Cerebellar nuclear complex (tissue), 1 donor: ENCODE results near the gene KIF3A.

Experiments
- DNase-seq, 2 experiments: peaks; one replicate each; lab custom pipeline; 2025; lab: John Stamatoyannopoulos, UW

KIF3A gene

DNA sequence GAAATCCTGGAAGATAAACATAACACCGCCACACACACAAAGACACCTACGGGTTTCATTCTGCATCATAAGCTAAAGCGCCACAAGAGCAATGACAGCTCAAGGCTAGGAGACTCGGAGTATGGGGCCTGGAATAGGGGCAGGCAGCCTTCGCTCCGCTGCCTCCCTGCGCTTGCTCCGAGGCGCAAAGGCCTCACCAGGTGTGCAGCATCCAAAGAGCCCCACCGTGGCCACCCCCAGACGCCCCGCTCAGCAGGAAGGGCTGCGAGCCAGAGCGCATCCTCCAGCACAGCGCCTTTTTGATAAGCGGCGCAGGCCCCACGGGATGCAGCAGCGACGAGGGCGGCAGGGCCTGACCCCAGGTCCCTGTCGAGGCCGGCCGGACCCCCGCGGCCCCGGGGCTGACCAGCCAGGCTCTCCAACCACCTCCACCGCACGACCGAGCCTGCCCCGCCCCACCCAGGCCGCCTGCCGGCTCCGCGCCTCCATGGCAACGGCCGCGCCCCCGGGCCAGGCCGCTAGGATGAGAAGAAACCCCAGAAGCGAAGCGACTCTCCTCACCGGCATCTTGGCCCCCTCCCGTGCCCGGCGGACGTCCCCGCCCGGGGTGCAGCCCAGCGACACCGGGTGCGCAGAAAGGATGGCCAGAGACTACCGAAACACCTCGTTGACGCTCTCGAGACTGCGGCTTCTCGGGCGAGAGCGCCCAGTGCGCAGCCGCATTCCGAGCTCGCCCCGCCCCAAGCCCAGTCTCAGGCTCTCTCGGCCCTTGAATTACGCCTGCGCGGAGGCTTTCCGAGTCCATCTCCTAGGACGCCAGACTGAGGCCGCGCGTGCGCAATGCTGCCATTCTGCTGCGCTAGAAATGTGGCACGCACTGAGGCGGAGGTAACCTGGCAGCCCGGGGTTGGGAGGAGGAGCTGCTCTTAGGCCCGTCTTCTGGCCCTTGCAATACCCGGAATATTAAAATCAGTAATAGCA is at the start of gene KIF3A:
Gene KIF3A, minus strand, starts transcription at position 694 of the 981 bp plus-strand sequence. Its CDS starts 127 bp downstream, at position 567.
- DNase-seq: peak; percentile 81 to 97

DNA sequence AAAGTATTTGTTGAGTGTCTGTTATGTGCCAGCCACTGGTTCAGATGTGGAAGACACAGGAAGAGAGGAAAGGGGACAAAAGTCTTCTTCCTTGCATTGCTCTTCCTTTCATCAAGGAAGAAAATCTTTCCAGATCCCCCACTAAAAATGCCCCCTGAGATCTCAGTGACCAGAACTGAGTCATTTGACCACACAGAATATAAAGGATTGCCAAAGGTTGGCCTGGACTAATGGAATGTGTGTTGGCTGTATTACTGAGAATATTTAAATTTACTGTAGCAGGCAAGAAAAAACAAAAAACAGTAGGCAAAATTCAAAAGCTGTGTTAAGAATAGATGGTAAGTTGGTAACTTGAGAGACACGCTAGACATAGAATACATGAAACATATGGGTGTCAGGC is 49.7 kb upstream of the KIF3A start:
- no peak for DNase-seq

GRCh38 chr5:132785864-132786263 is 48.5 kb upstream of the KIF3A start:
- DNase-seq: no peak

DNA sequence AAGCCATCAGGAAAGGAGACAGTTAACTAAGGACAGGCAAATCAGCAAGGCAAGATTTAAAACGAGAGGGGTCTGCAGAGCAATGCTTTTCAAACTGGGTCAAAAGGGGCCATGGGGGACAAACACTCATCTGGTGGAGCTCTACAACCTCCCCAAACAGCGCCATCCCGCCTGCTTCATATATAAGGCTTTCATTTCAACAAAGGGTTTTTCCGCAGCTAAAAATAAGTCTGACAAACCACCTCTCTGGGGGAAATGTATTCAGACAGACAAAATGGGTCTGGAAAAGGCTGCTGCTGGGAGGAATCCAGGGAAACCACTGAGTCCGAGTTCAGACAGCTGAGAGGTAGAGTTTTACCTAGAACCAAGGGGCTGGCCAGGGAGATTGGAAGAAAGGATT is 48.0 kb upstream of the KIF3A start:
- DNase-seq: no peak

DNA sequence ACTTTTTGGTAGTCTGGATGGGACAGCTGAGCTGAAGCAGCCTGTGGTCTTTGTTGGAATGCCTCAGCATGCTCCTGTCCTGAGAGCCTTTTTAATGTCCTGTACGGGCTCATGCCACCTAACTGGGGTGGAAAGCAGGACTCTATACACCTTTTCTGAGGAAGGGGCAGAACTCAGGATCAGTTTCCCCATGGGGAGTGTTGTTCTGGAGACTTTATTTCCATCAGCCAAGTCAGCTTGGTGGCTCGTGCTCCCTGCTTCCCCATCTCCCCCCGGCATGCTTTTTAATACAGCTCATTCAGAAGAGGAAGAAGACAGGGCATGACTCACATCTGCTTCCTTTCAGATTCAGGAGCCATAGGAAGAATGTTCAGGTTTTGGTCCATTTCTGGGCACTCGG is 44.8 kb upstream of the KIF3A start:
- no peak for DNase-seq

DNA sequence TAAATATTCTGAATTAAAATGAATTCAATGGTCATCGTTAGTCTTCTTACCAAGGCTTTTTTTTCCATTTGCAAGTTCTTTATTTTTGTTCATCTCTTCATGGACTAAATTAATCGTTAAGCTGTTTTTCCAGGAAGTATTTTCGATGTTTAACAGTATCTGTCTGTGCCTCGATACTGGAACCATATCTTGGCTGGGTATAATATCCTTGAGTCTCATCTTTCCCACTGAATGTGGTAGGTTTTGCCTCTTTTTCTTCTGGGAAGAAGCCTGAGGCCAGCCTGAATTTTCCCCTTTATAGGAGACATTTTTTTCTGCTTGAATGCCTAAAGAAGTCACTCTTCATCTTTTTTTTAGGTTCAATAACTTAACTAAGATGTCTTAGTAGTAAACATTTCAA is 43.7 kb upstream of the KIF3A start:
- no peak for DNase-seq

DNA sequence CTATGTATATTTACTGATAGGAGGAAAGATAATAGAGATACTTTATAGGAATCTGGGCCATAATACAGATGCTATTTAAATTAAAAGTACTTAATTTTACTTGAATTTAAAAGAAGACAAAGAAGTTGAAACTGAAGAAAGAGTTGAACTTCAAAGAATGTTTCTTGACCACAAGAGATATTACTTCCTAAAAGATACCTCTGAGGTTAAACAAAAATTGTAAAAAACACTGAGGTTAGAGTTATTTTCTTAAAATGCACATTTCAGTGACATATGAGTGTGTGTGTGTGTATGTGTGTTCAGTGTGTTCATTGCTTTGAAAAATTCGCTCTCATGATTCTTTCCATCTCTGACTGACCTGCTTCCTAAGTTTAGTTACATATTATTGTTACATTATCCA is 43.2 kb upstream of the KIF3A start:
- DNase-seq: no peak

DNA sequence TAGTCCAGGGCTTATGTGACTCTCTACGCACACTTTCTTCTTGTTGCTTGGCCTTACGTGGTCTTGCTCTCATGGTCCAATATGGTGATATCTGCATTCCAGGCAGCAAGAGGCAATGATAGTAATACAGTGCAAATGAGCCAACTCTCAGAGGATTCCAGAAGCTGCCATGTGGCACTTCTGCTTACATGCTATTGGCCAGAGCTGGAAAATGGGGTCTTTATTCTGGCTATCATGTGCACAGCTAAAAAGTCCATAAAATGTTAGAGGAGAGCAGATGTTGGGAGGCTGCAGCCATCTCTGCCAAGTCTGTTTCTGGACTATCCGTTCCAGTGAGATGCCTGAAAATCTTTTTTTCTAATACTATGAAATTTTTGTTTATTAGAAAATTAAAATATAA is 42.6 kb upstream of the KIF3A start:
- DNase-seq: no peak

GRCh38 chr5:132778856-132779255 is 41.5 kb upstream of the KIF3A start:
- DNase-seq: no peak

- DNase-seq: no peak
Measured at GRCh38 chr5:132778129-132778528, 40.8 kb upstream of the KIF3A start.

DNA sequence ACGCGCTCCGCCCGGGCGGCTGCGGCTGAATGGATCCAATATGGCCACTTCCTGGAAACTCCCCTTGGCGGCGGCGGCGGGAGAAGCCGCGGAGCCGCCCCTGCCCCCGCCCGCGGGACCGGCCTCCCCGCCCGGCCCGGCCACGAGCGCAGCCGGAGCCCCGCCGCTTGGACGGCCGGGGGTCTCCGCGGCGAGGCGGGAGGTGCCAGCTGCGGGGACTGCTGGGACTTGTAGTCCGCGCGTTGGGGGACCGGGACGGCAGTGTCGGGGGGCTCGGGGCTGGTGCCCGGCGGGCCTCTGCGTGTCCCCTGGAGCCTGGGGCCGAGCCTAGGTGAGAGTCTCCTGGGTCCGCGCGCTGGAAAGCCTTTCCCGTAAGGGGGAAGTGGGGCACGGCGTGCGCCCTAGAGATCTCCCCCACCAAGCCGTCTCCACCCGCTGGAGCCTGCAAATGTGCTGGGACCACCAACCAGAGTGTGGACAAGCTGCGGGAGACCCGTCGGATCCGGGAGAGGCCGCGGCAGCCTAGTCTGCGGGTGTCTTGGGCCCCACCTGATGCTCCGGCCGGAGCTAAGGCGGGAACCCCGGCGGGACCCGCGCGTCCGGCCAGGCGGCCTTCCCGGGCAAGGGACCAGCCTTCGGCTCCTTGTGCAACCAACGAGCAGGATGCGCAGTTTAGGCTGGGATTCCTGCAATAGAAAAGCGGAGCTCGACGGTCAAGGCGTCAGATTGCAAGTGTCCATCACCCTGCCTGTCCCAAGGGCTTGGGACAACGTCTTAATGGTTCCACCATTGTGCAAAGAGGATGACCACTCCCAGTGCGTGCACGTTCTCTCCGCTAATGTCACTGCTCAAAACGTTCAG is 40.1 kb upstream of the KIF3A start, which contains the start of gene SEPTIN8:
Gene SEPTIN8, minus strand, starts transcription at position 31 of the 861 bp plus-strand sequence. CDS start 102 bp downstream, outside the sequence.
- no peak for DNase-seq

GRCh38 chr5:132776938-132777208 is 39.5 kb upstream of the KIF3A start:
- DNase-seq: no peak

DNA sequence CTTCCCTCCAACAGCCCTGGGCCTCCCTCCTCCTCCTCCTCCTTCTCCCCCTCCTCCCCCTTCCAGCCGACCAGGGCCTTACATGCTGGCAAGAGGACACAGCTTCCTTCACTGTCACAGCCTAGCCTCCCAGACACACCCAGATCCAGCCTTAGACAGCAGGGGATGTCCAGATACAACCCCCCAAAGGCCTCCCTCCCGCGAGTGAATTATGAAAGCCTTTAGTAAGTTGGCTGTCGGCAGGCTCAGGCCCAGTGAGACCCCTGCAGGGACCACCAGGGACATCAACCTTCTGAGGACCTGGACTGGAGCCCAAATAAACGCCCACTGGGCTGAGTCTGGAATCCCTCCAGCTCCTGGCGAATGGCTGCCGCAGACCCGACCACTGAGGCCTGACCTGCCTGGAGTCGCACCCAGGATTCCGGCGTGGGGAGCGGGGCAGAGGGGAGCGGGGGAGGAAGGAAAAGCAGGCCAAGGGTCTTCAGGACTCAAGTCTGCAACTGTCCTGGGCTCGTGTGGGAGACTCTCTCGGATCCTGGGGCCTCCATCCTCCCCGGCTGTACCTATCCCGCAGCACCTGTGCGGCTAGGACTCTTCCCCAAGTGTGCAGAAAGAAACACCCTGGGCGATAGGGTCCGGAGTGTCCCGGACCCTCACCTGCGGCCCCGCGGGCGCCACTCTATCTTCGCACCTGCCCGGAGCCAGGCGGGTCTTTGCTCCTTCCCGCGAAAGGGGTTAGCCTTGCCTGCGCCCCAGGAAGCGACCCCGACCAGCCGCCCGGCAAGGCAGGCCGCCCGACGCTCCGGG is 39.0 kb upstream of the KIF3A start:
- no peak for DNase-seq

- DNase-seq: peak in 1 of 2 experiments; percentile 19
Measured at GRCh38 chr5:132775476-132775961, 38.2 kb upstream of the KIF3A start.

DNA sequence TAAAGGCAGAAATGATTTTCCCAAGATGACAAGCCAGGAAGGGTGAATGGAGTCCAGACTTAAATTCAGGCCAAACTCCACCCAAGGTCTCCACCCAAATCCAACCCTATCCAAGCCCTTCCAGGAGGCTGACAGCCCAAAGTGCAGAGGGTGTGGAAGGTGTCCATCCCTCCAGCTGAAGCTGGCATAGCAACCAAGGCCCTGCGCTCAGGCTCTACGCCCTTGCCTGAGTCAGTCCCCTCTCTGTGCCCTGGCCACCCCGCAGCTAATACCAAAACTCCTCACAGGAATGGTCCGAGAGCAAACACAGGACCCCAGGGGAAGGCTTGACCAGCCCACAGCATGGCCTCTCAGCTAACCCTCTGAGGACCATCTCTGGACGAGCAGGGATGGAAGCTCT is 37.5 kb upstream of the KIF3A start:
- no peak for DNase-seq

GRCh38 chr5:132774406-132774805 is 37.1 kb upstream of the KIF3A start:
- no peak for DNase-seq

DNA sequence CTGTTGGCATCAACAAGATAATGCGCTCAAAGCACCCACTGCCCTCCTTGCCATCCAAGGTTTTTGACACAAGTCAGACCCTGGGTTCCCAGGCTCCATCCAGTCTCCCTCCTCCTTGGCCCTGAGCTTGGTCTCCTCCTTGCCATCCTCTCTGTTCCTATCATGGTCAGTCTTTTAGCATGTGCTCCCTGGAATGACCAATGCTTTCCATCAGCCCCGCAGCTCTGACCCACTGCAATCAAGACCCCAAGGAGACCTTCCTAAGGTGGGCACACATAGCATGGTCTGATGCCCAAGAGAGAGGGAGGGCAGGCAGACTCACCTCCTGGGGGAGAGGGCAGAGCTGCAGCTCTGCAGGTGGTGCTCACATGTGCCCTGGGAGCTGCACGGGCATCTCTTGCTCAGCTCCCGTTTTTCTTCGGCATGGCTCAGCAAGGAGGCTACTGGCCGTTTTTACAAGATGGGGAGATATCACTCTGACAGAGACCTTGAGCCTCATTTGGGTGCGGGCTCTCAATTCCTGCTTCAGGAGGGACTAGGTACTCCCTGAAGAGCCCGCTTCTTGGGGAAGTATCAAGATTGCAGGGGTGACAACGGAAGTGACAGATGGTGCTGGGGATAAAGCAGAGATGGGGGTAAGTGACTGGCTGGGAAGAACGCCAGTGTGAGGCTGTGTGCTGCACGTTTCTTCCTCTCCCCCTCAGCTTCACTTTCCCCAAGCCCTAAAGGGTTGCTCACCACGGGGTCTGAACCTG is 36.4 kb upstream of the KIF3A start:
- no peak for DNase-seq

GRCh38 chr5:132773114-132773513 is 35.8 kb upstream of the KIF3A start:
- DNase-seq: no peak

DNA sequence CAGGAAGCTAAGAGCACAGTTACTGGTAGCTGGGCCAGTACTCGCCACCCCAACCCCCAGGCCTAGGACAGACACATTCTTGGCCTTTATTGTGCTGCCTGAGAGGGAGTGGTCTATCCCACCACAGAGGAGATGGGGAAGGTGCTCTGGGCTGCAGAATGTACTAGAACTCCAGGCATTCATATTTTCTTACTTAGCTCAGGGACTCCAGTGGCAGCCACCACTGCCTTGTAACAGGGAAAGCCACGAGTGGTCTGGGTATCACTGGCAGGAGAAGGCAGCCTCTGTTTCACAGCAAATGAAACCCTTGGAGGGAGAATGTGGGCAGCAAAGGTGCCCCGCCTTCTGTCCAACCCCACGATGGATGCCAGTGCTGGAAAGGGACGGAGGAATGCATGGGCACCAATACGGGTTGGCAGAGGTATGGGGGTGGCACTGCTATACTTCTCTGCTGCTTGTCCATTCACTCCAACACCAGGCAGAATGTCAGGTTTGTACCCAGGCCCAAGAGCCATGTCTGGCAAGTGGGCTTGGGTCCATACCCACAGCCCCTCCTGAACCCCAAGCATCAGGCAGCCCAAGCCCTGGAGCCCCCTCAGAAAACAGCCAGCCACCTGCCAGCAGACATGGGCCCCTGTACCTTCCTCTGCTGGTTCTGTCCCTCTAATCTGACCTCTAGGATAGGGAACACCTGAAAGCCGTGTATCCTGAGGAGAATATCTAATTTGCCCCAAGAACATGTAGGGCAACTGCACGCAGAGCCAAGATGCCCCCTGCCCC is 35.1 kb upstream of the KIF3A start:
- DNase-seq: no peak

GRCh38 chr5:132771503-132771998 is 34.2 kb upstream of the KIF3A start:
- DNase-seq: no peak
